Medulla oblongata (tissue), 1 donor: ENCODE data around the gene LINGO4.

Experiments used
- DNase-seq: peaks from one replicate; pipeline ENCODE4 v3.0.0-alpha.2; 2015; ENCODE audit errors: extremely low spot score

LINGO4 gene, protein sequence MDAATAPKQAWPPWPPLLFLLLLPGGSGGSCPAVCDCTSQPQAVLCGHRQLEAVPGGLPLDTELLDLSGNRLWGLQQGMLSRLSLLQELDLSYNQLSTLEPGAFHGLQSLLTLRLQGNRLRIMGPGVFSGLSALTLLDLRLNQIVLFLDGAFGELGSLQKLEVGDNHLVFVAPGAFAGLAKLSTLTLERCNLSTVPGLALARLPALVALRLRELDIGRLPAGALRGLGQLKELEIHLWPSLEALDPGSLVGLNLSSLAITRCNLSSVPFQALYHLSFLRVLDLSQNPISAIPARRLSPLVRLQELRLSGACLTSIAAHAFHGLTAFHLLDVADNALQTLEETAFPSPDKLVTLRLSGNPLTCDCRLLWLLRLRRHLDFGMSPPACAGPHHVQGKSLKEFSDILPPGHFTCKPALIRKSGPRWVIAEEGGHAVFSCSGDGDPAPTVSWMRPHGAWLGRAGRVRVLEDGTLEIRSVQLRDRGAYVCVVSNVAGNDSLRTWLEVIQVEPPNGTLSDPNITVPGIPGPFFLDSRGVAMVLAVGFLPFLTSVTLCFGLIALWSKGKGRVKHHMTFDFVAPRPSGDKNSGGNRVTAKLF

DNA sequence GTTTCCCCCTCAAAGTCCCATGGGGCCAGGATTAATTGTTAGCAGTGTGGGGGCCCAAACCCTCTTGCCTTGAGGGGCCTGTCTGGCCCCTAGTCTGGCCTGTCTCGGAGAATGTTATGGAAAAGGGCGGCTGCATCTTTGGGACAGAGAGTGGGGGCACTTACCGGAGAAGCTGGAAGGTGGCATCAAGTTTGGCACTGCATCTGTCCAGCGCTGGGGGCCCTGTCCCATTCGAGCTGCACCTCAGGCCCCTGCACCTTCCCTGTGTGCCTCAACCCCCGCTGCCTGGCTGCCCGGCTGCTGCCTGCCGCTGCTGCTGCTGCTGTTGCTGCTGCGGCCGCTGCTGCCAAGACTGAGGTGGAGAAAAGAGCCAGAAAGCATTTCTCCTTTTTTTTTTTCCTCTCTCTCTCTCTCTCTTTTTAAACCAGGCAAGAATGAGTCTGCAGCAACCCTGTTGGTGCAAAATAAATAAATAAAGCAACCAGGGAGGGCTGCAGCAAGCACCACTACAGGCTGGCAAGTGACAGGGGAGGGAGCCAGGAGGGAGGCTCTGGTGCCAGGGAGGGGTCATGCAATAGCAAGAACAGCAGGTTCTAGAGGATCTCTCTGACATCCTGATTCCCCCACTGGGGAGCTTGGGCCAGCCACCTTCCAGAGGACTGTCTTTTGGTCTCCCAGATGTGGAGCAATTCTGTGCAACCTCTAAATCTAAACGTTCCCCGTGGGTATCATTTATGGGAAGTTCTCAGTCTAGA, at the start of gene LINGO4:
LINGO4 (minus strand) TSS at position 354 of the 755 bp plus-strand sequence. CDS start 2,715 bp downstream, outside the sequence.
- no peak for DNase-seq

DNA sequence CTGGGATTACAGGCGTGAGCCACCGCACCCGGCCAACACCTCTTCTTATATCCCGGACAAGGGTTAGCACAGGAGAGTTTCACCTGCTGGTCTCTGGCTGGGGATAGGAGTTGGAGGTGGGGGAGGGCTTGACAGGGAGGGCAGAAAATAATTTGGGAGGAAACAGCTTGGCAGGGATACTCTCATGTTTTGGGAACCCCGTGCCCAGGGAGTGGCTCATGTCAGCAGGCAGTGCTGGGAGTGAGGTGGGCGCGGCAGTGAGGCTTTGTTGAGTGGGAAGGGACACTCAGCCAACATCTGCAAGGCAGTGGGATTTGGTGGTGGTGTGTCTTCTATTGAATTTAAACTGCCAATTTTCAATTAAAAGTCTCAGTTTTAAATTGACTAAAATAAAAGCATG, 49.4 kb upstream of the LINGO4 start:
- DNase-seq = no peak

DNA sequence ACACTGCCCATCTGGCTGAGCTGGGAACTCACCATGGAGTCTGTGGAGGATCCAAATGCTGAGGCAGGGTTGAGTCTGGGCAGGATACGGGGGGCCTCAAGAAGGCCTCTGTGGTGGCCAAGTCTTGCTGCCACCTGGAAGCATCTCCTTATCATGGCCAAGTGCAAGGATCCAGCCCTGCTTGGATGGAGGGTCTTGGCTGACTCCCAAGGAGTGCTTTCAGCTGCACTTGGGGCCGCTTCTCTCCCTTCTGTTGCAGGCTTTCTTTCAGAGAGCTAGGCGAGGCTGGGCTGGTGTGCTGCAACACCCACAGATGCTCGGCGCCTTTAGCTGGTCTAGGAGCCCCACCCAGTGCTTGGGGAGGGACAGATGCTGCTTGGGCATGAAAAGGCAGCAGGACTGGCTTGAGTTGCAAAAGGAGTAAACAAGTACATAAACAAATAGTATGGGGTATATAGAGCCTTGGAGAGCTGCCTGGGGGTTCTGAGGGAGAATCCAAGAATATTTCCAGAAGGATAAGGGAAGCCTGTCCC, 48.3 kb upstream of the LINGO4 start, which contains the start of gene THEM5:
THEM5 (minus strand) TSS at position 302 of the 533 bp plus-strand sequence; CDS start at position 155, 147 bp downstream.
- no peak for DNase-seq

DNA sequence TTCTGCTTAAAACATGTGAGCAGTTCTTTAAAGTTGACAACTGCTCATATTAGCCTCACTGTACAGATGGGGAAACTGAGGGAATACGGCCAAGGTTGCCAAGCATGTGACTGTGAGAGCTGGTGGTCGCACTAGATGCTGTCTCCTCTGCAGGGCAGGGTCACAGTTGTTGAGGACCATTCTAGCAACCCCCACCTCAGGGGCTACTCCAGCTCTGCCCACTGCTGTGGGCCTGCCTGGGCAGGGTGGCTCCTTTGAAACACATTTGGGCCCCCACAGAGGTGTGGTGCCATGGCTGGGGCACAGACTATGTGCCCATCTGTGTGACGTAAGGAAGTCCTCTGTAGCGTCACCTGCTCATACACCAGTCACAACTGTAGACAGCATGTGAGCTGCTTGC, 47.5 kb upstream of the LINGO4 start:
- DNase-seq = no peak

DNA sequence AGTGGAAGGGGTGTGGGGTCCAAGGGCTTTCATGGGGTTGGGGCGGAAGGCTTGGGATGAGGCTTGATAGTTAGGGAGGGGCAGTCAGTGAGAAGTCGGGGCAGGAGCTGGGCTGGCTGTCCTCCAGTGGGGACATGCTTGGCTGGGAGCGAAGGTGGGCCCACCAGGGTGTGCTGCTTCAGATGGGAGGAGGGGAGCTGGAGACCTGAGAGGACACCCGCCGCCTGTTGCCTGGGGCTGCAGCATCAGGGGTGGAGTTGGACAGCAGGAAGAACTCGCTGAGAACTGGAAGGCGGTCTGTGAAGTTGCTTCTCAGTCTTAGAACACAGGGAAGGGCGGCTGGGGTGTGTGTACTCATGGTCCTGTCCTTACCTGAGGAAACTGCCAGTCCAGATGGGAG, 46.7 kb upstream of the LINGO4 start:
- DNase-seq = no peak

DNA sequence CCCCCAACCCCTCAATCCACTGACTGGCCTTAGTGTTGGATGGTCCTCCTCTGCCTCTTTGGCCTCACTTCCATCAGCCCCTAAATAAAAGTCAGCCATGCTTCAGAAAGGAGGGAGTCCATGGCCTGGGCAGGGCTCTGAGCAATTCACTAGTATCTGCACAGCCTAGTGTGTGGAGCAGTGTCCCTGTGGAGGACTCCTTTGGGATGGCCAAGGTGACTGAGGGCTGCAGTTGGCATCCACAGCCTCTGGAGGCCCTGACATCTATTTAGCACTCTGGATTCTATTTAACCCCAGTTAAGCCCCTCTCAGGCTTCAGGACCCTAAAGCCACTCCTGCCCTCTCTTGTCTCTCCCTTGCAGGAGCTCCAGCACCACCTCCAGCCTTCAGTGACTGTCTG, 44.7 kb upstream of the LINGO4 start:
- DNase-seq = no peak

DNA sequence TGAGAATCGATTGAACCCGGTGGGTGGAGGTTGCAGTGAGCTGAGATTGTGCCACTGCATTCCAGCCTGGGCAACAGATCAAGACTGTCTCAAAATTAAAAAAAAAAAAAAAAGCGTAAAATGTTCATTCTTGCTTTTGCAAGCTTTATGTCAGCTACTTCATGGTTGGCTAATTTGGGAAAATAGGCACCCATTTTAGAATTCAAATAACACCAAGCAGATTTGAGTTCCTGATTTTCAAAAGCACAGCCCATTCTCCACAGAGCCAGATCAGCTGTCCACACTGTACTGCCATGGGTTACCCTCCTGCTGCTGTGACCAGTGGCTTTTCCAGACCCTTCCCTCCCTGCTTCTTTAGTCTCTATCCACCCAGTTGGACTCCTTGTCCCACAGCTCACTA, 43.9 kb upstream of the LINGO4 start:
- no peak for DNase-seq

DNA sequence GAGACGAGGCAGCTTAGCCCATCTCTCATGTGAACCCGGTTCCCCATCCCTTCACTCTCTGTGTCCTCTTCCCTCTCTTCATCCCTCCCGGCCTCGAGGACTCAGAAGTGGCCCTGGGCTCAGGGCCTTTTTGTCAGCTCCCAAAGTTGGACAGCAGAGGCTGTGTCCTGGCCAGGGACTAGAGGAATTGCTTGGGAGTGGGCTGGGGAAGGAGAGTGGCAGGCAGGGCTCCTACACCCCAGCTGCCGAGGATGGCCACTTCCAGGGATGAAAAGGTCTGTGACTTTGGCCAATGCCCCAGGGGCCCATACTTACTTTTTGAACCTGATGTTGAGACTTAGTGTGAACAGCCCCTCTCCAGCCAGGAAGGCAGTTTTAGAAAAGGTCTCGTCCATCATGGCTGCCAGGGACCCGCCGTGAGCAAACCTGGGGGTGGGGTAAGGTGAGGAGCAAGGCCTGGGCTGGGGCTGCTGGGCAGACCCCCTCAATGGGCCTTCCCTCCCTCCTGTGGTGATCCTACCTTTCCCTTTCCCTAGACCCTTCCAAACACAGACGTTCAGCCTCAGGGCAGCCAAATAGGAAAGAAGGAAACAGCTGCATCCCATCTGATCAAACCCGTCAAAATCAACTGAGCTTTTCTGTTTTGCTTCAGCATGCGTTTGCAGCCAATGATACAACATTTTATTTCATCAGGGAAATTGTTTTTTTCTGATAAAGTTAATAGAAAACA, 42.8 kb upstream of the LINGO4 start:
- DNase-seq = no peak

DNA sequence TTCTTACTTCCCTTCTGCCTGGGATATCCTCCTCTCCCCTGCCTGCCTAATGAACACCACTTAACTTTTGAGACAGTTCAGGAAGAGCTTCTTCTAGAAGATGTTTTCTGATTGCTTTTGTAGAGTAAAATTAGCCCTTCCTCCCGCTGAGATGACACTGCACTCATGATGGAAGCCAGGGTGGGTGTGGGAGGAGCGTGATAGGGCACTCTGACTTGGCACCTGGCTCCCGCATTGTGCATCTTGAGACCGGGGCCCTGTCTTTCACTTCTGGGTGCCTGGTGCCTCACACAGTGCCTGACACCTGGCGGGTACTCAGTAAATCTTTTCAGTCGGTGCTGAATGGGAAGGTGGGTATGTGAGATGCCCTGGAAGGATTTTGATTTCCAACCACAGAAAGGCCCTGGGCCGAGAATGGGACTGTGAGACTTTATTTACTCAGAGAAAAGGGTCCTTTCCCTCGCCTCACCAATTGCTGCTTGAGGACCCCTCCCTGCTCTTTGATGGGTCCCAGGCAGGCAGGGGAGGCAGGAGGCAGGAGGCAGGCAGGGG, 41.5 kb upstream of the LINGO4 start:
- no peak for DNase-seq

DNA sequence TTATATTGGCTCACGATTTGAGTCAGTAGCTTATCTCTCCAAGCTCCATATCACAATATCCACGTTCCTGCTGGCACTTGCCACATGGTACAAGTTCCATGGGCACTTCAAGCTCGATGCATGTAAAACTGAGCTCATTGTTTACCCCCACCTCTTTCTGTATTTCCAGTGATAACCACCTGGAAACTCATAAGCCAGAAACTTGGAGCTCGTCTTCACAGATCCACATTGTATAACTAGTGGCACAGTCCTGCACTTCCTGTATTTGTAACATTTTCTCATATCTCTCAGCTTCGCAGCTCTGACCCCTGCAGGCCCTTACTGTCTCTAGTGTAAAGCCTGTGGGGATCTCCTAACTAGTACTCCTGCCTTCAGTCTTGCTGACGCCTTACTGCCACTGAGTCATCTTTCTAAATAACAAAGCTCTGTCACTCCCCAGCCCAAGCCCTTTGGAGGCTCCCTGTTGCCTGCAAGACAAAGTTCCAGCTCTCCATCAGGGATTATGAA, 40.9 kb upstream of the LINGO4 start:
- DNase-seq = no peak

DNA sequence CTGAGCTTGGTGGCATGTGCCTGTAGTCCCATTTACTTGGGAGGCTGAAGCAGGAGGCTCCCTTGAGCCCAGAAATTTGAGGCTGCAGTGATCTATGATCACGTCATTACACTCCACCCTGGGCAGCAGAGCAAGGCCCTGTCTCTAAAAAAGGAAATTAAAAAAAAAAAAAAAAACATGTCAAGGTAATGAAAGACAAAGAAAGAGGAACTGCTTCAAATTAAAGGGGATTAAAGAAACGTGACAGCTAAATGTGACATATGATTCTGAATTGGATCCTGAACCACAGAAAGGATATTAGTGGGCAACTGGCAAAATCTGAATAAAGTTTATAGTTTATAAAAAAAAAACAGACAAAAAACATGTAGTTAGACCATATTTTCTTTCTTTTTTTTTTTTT, 38.2 kb upstream of the LINGO4 start:
- no peak for DNase-seq

DNA sequence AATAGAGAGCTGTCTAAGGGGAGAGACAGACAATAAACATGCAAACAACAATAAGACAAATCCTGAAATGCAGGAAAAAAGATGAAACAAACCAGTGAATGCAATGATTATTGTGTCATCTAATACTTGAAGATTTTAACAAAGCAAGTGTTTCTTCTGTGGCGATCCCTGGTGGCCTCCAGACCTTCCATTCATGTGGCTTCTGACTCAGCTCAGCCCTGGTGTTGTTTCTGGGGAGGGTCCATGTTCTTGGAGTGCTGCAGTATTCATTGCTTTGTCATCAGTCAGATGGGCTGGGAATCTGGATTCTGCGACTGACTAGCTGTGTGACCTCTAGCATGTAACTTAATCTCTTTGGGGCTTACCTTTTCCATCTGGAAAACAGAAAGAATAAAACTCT, 35.9 kb upstream of the LINGO4 start:
- peak; percentile 54 for DNase-seq

DNA sequence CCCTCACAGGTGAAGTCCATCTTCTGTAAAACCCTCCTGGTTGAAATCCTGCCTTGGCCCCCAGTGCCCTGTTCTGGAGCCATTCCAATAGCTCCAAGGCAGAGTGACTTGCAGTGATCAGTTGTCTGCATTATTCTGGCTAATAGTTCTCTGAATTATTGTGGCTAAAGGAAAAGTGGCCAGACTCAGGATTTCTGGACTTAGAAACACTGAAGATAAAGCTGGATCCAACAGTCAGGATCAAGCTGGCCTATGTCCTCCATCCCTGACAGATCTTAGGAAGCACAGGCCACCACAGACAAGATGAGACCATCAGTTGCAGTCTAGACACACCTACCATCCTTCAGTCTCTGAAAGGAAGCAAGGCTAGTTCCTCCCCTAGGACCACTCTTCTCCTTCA, 35.2 kb upstream of the LINGO4 start:
- DNase-seq = peak; percentile 34

DNA sequence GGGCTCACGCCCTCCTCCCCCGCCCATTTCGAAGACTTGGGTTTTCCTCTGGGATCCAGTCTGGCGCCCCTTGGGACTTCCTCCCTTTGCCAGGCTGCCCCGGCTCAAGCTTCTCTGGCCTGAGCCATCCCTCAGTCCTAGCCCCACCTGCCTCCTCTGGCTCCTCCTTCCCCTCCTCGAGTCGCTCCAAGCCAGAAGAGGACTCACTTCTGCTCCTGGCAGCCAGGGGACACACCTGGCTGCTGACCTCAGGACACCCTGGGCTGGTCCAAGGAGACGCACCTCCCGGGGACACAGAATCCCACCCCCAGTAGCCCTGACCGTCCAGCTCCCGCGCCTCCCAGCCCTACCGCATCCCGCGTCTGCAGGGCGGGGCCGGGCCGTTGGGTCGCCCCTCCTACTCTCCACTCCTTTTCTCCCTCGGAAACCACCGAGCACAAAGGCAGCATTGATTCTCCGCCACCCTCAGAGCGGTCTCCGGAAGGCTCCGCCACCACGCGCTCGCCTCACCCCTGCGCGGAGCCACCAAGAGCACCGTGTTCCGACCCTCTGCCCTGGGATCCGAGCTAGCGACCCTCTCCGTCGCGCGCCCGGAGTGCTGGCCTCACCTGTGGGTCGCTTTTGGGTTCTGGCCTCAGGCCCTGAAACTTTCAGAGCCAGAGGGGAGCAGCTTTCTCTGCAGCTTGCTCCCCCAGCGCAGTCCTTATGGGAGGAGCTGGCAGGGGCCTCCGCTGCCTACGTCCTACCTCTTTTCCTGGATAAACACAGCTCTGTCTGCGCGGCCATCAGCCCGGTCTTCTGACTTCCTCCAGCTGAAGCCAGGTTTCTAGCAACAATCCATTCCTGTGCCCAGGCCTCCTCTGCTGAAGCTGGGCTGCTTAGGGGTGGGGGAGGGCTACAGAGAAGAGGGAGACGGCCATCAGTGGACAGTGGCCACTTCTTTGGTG, 34.5 kb upstream of the LINGO4 start, which contains the start of gene C2CD4D:
C2CD4D (minus strand) TSS at position 364 of the 947 bp plus-strand sequence. CDS start 831 bp downstream, outside the sequence.
- peak; percentile 93 for DNase-seq

DNA sequence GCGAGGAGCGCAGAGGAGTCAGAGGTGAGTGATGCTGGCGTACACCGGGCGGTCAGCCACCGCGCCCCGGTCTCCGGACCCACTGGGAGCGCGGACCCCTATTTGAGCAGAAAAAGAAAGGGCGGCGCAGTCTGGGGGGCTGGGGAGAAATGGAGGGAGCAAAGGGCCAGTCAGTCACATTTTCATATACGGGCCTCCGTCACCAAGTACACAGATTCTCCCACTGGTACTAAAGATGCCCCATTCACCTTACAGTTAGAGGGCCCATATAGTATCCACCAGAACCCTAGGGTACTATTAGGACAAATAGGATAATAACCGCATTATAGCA, 33.8 kb upstream of the LINGO4 start:
- no peak for DNase-seq

DNA sequence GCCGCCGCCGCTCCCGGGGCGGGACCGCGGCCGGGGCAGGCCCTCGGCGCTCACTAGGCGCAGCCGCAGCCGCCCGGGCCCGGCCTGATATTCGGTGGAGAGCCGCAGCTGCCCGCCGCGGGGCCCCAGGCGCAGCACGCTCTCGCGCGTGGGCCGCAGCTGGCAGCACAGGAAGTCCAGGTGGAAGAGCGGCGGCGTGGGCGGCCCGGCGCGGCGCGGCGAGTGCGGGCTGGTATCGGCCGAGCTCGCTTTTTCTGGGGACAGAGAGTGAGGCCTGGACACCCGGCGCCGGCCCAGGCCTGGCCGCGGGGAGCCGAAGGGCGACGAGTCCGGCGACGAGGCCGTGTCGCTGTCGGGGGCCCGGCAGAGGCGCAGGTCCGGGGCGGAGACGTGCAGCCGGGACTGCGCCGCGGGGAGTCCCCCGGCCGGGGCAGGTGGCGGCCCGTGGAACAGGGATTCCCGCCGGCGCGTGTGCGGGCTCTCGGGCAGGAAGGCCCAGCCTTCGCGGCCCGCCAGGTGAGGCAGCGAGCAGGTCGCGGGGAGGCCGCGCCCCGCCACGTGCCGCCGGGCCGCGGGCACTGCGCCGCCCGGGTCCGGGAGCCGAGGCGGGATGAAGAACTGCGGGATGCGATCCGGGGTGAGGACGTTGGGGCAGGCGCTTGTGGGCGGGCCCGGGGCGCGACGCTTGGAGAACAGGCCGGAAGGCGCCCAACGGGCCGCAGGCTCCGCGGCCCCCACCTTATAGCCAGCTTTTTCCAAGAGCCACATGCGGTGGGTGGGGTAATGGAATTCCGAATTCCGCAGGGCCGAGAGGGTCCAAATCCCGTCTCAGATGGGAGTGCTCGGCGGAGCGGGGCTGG, 33.2 kb upstream of the LINGO4 start:
- no peak for DNase-seq

DNA sequence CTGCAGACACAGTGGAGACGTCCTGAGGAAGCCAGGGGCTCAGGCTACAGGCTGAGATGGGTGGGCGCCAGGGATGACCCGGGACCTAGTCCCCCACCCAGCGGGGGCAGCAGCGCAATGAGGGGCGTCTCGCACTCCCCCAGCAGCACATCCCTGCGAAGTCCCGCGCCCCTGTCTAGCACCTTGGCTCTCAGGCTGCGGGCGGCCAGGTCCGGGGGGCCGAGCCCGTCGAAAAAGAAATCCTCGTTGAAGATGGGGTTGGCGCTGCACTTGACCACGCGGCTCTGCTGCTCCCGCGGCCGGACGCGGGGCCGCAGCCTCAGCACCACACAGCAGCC, 32.6 kb upstream of the LINGO4 start:
- DNase-seq = no peak

DNA sequence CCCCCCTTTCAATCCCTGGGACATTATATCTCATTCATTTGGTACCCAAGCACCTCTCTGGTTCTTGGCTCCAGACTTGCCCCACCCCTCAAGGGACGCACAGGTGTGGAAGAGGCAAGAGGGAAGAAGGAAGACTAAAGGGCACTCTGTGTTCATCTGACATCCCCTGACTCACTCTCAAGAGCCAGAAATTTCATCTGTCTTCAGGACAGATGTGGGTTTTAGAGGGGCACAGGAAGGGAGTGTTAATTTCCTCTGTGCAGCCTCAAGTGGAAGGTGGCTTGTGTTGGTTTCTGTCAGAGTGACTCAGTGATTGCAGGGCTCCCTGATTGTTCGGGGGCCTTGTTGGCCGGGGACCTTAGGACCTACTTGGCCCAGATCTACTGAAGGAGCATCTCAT, 32.0 kb upstream of the LINGO4 start:
- DNase-seq = no peak

DNA sequence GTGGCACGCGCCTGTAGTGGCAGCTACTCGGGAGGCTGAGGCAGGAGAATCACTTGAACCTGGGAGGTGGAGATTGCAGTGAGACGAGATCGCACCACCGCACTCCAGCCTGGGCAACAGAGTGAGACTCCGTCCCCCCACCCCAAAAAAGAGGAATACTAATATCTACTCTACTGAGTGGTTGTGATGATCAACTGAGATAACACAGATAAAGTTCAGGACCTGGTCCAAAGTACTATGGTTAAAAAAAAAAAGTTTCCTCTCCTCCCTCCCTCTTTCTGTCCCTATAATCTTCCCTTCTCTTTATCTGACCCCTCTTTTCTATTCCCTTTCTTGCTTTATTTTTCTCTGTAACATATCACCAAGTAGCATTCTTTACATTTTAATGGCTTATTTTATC, 30.4 kb upstream of the LINGO4 start:
- DNase-seq = no peak
